ENCODE measurements around the gene NOL6.

GRCh38 chr9:33414889-33415500, 58.7 kb downstream of the NOL6 start:
- TF ChIP-seq POLR2A (IDR thresholded peaks at IDR 0.05) (no peak), EP300 (IDR thresholded peaks at IDR 0.05; ENCODE audit: low read depth) (no peak), CTCF (IDR thresholded peaks at IDR 0.05) (no peak)
